ENCODE data around the gene CCDC154.

DNA sequence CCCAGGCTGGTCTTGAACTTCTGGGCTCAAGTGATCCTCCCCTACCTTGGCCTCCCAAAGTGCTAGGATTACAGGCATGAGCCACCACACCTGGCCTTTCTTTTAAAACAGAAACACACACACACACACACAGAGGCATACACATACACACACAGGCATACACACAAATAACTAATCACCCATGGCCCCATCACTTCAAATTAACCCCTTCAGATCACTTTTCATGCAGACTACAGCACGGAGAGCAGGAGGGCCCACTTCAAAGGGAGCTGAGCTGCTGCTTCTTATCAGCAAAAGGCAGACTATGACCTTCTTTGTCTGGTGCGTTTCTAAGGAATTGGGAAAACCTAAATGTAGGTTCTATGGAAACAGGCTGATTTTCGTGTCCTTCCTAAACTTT lies 28.6 kb upstream of the CCDC154 start:
- TF ChIP-seq, protein P1, sequence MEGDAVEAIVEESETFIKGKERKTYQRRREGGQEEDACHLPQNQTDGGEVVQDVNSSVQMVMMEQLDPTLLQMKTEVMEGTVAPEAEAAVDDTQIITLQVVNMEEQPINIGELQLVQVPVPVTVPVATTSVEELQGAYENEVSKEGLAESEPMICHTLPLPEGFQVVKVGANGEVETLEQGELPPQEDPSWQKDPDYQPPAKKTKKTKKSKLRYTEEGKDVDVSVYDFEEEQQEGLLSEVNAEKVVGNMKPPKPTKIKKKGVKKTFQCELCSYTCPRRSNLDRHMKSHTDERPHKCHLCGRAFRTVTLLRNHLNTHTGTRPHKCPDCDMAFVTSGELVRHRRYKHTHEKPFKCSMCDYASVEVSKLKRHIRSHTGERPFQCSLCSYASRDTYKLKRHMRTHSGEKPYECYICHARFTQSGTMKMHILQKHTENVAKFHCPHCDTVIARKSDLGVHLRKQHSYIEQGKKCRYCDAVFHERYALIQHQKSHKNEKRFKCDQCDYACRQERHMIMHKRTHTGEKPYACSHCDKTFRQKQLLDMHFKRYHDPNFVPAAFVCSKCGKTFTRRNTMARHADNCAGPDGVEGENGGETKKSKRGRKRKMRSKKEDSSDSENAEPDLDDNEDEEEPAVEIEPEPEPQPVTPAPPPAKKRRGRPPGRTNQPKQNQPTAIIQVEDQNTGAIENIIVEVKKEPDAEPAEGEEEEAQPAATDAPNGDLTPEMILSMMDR (IDR thresholded peaks at IDR 0.05): no peak
- TF ChIP-seq POLR2A (IDR thresholded peaks at IDR 0.05): no peak
